DMS53 treated with DMSO at 0.1 percent for 48 hours (cell line): ENCODE results near the gene FOXJ3.

Experiments used
- DNase-seq: peaks from one replicate; lab custom pipeline; 2025; ENCODE audit not compliant: unreplicated experiment; lab: John Stamatoyannopoulos, UW

The FOXJ3 gene

GRCh38 chr1:42146626-42147320 is 188.3 kb downstream of the FOXJ3 start:
- peak; percentile 79 for DNase-seq

GRCh38 chr1:42145764-42146625 is 189.0 kb downstream of the FOXJ3 start:
- DNase-seq: no peak

DNA sequence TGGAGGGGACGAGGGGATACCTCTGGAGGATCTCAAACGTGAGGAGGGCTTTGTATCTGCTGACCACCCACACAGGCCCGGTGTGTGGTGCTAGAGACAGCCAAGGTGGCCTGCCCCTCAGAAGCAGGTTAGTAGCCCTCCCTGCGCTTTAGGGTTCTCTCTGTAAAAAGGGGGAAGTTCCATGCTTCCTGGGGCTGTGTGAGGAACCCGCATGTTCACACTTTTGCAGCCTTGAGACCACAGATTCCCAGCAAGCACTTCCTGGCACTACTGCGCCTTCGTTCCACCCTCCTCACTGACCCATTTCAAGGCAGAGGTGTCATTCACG is 189.7 kb downstream of the FOXJ3 start:
- DNase-seq: no peak

DNA sequence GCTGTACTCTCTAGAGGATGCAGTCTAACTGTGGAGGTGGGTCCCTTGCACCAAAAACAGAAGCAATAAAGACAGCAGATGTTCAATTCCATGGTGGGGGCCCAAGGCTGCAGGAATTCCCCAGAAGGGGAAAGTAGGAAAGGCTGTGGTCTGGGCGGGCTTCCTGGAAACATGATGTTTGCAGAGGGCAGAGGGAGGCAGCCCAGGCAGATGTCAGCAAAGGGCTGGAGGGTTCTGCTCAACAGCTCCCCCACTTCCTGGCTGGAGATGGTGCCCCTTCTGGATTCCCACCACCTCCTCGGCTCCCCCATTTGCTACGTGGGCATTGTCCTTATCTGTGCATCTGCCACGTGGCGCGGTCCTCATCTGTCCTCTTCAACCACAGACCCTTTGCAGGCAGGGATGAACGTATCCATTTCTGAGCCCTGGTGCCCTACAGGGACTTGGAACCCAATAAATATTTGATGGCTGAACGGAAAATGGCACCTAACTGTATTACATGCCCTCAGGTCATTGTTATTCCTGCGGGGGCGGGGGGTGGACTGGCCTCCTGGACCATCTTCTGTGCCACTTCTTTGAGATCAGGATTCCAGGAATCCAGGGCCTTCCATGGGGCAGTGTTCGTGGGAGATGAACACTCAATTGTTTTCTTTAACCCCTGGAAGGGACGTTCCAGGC is 190.2 kb downstream of the FOXJ3 start:
- no peak for DNase-seq

DNA sequence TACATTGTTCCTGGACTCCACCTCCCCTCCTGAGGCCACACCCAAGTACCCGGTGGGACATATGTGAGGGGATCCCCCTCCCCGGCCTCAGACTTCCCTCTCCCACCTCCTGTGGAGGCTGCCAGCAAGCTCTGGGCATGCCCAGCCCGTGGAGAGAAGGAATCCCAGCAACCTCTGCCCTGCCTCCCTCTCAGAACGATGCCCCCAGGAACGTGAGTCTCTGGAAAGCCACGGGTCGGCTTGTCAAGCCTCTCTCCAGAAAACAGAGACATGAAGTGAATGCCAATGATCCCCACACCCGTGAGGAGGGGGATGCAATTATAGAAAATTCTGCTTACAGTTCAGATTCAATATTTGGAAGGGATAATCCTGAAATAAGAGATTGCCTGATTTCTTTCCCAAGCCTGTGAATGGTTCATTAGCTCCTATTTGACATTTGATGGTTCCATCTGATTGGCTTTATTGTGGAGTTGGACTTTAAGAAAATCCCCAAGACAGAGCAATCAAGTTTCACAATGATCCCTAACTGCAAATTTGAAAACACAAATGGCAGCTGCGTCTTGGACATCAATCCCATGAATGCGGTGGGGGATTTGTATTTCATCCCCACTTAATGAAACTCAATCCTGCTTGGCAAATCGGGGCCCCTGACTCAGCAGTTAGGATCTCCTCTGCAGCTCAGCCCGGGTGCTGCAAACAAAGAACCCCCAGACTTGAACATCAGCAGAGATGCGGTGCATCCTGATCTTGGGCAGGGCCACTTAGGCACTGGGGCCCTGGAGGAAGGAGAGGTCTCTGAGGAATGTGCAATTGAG is 190.9 kb downstream of the FOXJ3 start:
- DNase-seq: no peak

- peak; percentile 85 for DNase-seq
Observed at GRCh38 chr1:42142894-42143675, 191.9 kb downstream of the FOXJ3 start.

- no peak for DNase-seq
Observed at GRCh38 chr1:42141978-42142377, 193.1 kb downstream of the FOXJ3 start.

GRCh38 chr1:42140191-42140590 is 194.8 kb downstream of the FOXJ3 start:
- no peak for DNase-seq

DNA sequence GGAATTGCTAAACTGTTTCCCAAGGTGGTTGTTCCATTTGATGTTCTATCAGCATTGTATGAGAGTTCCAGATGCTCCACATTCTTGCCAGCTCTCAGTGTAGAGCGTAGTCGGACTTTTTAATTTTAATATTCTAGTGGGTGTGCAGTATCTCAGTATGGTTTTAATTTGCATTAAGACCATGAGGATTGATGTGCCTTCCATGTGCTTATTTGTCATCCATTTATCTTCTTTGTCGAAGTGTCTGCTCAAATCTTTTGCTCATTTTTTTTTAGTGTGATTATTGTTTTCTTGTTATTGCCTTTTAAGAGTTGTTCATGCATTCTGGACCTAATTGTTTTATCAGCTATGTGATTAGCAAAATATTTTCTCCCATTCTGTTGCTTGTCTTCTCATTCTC is 195.6 kb downstream of the FOXJ3 start:
- no peak for DNase-seq

DNA sequence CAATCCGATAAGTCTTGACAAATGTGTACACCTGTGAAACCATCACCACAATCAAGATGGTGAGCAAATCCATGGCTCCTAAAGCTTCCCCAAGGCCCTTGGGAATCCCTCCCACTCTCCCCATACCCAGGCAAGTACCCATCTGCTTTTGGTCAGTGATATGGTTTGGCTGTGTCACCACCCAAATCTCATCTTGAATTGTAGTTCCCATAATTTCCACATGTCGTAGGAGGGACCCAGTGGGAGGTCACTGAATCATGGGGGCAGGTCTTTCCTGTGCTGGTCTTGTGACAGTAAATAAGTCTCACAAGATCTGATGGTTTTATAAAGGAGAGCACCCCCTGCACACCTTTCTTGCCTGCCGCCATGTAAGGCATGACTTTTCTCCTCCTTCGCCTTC is 196.4 kb downstream of the FOXJ3 start:
- no peak for DNase-seq

DNA sequence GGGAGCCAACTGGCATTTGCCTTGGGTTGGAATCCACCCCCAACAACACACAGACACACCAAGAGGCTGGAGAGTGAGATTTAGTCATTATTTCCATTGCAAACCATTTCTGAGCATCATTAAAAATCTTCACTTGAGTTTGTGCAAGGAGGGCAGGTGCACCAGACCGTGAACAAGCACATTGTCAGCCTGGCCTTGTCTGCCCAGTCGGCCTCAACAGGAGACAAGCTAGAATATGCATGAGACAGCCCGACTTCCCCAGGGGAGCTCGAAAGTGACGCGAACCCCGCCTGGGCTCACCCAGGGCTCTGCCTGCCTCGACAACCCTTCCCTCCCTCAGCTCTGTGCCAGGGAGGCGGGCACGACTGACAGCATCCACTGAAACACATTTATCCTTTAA is 197.3 kb downstream of the FOXJ3 start:
- DNase-seq: no peak

DNA sequence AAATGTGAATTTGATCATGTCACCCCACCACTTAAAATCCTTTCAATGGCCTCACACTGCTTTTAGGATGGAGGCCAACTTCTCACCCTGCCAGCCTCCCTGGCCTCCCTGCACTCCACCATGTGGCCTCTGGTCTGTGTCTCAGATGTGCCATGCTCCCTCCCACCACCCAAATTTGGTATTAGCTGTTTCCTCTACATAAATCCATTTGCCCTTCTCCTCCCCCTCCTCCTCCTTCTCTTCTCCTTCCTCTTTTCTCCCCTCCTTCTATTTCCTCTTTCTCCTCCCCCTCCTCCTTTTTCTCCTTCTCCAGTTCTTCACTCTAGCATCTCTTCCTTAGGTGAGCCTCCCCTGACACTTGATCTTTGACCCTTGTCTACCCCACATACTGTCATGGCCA is 198.6 kb downstream of the FOXJ3 start:
- DNase-seq: no peak

DNA sequence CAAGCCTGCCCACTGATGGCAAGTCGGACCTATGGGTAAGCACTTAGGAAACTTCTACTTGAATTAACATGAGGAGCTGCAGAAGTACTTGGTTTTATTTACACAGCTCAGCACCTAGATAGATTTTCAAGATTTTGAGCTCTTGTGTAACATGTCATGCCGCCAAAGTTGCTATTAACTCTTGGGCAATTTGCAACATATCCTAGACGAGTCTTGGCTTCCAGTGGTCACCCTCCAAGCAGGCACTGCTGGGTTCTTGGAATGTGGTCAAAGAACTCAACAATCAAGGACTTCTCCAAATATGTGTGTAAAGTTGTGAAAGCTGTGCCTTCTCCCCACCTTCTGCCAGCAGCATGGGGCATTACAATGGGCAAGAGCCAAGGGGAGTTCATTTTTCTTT is 199.6 kb downstream of the FOXJ3 start:
- no peak for DNase-seq

GRCh38 chr1:42133809-42134526 is 201.1 kb downstream of the FOXJ3 start:
- DNase-seq: no peak

DNA sequence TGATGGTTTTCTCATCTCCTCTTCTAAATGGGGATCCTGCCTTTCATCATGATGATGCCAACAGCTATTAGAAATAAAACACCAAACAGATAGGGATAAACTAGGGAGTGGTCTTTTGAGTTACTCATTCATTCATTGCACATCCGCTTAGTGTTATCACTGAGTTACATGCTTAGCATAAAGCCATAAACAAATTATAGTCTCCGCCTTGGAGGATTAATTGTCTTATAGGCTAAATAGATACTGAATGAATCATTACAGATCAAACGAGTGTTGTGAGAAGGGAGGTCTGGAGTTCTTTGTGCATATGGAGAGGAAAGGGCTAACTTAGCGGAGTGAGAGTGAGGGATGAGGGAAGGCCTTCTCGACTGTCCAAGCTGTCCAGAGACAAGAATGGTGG is 201.6 kb downstream of the FOXJ3 start:
- no peak for DNase-seq

GRCh38 chr1:42130061-42130660 is 204.9 kb downstream of the FOXJ3 start:
- DNase-seq: no peak

GRCh38 chr1:42128964-42129363 is 206.1 kb downstream of the FOXJ3 start:
- DNase-seq: no peak

GRCh38 chr1:42128499-42128898 is 206.5 kb downstream of the FOXJ3 start:
- no peak for DNase-seq

GRCh38 chr1:42127767-42128166 is 207.3 kb downstream of the FOXJ3 start:
- DNase-seq: no peak
